NCI-H2107 (cell line): ENCODE data around the gene MAN2B2.

Experiments
- DNase-seq: peaks from one replicate; lab custom pipeline; 2025; lab: John Stamatoyannopoulos, UW

The MAN2B2 gene

DNA sequence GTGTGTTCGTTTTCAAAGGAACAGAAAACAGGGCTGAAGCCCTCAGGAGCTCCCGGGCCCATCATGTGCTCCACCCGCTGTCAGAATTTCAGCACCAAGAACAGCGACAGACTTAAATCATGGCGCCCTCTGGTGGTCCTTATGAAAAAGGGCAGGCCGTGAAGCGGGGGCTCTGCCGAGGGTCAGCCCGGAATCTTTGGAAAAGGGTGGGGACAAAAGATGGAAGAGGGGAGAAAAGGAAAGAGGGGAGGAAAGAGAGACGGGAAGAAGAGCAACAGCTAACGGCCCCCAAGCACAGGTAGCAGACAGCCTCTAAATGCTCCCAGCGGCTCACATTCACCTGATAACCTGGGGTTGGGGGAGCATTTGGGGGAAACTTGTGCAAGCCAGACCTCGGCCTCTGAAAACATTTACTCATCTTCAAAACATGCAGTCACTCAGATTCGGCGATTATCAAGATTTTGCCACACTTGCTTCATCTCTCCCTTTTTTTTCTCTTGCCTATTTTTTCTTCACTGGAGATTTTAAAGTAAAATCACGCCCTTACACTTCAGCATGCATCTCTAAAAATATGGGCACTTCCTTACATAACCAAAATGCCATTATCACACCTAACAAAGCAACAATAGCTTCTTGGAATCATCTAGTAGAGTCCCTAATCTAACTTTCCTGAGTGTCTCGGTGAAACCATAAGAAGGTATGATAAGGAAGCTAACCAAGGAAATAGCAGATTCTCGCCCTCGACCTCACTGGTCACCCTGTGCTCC, 28.1 kb upstream of the MAN2B2 start:
- DNase-seq, result peak; percentile 8

GRCh38 chr4:6548201-6548881, 26.6 kb upstream of the MAN2B2 start:
- DNase-seq, result no peak

DNA sequence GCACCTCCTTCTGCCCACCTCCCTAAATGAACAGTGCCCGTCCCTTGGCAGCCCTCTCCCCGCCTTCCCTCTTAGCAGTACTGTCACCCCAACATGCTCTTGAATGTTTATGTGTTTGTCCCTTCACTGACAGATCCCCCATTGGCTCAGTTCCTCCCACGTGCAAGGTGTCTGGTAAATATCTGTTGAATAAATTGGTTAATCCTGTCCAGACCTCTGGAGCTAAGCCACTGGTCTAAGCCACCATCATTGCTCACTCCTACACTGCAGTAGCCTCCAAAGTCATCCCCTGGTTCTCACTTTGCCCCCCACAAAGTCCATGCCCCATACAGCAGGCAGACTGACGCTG, 26.1 kb upstream of the MAN2B2 start:
- no peak for DNase-seq

GRCh38 chr4:6549445-6549844, 25.5 kb upstream of the MAN2B2 start:
- no peak for DNase-seq

GRCh38 chr4:6549890-6550620, 24.9 kb upstream of the MAN2B2 start:
- DNase-seq, result no peak

DNA sequence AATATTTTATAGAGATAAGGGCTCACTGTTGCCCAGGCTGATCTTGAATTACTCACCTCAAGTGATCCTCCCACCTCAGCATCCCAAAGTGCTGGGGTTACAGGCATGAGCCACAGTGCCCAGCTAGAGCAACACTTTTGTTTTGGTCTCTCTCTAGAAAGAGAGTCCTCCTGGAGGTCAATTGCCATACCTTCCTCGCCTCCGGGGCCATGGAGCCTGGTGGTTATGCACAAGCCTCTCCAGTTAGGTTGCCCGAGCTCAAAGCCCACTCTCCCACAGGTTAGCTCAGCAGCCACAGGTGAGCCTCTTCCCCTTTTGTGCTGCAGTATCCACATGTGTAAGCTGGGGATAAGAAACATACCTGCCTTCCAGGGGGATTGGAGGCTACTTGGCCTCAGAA, 24.2 kb upstream of the MAN2B2 start:
- DNase-seq, result no peak

- no peak for DNase-seq
Measured at GRCh38 chr4:6551660-6552059, 23.3 kb upstream of the MAN2B2 start.

- no peak for DNase-seq
Measured at GRCh38 chr4:6555519-6555918, 19.5 kb upstream of the MAN2B2 start.

DNA sequence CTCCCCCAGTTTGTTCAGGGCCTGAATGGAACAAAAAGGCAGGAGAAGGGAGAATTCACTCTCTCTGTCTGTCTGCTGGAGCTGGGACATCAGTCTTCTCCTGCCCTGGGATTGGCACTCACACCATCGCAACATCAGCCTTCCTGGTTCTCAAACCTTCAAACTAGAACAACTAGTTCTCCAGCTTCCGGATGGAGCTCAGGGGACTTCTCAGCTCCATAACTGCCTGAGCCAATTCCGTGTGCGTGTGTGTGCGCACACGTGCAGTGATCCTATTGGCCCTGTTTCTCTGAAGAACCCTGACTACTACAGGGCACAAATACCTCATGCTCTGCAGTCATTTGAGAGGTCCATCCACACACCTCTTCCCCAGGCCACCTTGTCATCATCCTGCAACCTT, 18.7 kb upstream of the MAN2B2 start:
- no peak for DNase-seq

GRCh38 chr4:6557185-6557584, 17.8 kb upstream of the MAN2B2 start:
- no peak for DNase-seq

- DNase-seq, result no peak
Measured at GRCh38 chr4:6557856-6558255, 17.1 kb upstream of the MAN2B2 start.

DNA sequence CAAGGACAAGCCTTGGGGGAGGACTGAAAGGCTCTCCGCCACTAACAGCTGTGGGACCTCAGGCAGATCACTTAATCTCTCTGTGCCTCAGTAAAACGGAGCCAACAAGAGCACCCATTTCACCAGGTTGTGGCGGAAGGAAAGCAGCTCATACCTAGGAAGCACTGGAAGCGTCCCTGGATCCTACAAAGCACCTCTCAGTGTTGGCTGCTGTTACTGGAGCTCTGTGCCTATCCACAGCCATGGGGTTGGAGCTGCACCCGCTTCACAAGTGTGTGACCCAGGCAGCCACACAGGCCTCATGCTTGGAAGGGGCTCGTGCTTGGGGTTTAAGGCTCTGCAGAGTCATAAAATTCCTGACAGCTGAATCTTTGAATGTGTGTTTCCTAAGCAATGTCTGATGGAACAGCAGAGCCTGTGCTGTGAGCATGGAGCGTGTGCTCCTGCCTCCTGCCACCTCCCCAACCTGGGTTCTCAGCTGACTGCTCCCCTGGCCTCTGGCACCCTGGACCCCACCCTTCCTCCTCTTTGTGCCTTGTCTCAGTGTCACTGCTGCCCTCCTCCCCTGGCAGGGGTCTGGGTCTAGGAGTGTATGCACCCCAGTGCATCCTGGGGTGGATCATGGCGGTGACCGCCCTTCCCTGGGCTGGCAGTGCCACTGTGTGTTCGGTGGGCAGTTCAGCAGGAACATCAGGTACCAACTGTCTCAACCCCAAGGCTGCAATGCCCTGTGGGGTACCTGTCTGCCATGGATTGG, 14.4 kb upstream of the MAN2B2 start:
- no peak for DNase-seq

DNA sequence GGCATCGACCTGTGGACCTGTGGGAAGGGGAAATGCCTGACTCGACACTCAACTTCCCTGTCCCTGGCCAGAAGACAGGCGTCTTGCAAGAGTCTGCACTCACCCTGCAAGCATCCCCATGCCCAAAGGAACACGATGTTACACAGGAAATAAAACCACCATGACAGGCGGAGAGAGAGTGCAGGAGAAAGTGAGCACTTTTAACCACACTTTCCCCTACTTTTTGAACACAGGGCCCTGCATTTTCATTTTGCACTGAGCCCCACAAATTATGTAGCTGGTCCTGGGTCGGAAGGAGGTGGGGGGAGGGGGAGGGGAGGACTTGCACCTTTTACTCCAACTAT, 13.8 kb upstream of the MAN2B2 start:
- DNase-seq, result no peak

DNA sequence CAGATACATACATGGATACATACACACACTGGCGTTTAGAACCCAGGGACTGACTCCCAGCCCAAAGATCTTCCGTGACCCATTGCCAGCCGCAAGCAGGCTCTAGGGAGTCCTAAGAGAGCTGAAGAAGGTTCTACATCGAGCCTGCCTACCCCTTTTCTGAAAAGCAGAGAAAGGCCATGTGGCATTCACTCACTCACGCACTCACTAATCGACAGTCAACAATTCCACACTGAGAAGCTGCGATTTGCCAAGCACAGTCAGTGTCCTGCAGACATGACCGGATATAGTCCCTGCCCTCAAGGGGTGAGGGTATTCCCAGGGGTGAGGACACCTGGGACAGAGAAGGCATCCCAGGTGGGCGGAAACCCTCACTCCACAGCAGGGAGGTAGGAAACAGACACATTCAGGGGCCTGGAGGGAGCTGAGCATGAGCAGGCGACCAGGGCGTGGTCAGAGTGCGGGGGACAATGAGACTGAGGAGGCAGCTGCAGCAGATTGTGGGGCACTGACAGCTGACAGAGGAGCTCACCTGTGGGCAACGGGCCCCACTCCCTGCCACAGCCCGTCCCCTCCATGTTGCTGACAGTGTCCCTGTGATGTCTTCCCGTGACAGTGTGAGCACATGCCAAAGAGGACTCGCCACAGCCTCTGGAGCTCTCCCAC, 13.2 kb upstream of the MAN2B2 start:
- DNase-seq, result no peak

DNA sequence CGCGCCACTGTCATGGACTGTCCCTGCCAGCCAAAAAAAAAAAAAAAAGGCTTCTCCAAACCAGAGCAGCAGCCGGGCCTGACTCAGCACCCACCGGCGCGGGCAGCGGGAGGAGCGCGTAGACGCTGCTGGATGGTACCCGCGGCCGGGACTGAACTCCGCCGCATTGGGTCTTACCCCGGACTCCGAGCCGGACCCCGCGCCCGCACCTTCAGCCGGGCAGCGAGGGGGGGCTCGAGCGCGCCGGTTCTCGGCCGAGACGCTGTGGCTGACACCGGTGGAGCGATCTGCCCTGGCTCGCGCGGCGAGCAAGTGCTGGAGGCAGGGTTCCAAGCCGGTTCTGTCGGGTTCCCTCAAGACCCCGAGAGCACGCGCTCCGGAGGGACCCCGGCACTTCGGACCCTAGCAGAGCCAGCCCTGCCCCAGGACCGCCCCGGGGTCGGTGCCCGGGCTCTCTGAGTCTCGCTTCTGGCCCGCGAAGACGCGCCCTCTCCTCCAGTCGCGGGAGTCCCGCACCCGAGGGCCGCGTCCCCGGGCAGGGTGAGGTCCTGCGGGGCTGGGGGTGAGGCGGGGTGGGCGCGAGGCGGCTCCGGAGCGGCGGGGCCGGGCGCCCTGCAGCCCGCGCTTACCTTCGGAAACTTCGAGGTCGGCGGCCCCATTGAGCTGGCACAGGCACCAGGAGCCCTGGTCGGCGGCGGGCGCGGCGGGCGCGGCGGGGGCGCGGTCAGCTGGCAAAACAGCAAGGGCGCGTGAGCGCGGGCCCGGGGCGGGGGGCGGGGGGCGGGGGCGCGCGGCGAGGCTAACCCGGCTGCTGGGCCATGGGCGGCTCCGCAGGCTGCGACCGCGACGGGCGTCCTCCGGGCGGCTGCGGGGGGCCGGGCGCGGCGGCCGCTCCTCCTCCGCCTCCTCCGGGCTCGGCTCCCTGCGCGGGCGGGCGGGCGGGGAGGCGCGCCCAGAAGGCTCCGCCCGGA, 11.8 kb upstream of the MAN2B2 start:
- no peak for DNase-seq

- DNase-seq, result no peak
Measured at GRCh38 chr4:6563935-6564645, 10.9 kb upstream of the MAN2B2 start.

- no peak for DNase-seq
Measured at GRCh38 chr4:6565691-6566390, 9.1 kb upstream of the MAN2B2 start.

- DNase-seq, result no peak
Measured at GRCh38 chr4:6566391-6567190, 8.4 kb upstream of the MAN2B2 start.

DNA sequence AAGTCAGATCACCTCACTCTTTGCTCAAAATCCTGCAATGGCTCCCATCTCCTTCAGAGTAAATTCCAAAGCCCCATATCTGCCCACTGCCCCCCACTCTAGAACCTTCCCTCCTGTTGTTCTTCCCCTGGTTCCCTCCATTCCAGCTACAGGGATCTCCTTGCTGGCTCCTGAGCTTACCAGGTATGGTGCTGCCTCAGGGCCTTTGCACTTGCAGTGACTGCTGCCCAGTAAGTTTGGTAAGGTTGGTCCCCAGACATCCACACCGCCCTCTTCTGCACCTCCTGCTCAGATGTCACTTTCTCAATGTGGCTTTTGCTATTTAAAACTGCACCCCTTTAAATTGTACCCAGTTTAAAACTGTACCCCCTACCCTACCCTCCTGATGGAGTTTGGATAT, 7.8 kb upstream of the MAN2B2 start:
- DNase-seq, result no peak
